HG03196 (cell line): ENCODE data around the gene CCDC3.

ENCODE experiments used
- ATAC-seq: cut with Tn5 transposase; IDR thresholded peaks from one replicate; pipeline ENCODE4 v1.9.1; 2021; ENCODE audit not compliant: unreplicated experiment

Gene CCDC3

GRCh38 chr10:13001887-13002212 lies 337 bp upstream of the CCDC3 start:
- ATAC-seq: no peak

- no peak for ATAC-seq
These were observed 1.1 kb downstream of the CCDC3 start for GRCh38 chr10:13000431-13000830.

DNA sequence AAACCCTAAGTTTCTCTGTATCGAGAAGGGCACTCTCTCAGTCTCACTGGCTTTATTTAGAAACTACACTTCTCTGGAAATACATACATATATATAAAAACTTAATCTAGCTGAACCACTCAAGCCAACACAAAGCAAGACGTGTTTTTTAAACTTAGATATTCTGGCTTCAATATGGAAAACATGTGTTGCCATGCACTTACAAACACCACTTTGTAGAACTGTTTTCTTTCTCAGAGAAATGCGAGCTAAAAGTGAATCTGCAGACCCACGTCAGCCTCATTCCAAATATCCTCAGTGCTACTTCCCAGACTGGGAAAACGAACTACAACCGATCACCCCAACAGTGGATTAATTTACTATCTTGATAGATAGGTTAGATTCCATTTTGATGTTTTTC lies 1.7 kb downstream of the CCDC3 start:
- no peak for ATAC-seq

DNA sequence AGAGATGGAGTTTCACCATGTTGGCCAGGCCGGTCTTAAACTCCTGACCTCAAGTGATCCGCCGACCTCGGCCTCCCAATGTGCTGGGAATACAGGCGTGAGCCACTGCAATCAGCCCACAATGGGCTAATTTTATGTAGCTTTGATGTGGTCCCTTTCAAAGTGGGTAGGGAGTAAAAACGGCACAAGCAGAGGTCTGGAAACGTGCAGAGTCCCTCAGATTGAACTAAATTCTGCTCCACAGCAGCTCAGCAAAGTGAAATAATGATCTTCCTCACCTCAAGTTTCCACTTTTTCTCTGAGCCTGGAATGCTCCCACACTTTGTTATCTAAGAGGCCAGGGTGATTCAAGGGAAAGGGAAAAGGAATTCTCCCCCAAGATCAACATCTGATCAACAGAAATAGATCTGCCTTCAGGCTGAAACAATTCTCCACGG lies 6.1 kb downstream of the CCDC3 start:
- ATAC-seq: no peak

DNA sequence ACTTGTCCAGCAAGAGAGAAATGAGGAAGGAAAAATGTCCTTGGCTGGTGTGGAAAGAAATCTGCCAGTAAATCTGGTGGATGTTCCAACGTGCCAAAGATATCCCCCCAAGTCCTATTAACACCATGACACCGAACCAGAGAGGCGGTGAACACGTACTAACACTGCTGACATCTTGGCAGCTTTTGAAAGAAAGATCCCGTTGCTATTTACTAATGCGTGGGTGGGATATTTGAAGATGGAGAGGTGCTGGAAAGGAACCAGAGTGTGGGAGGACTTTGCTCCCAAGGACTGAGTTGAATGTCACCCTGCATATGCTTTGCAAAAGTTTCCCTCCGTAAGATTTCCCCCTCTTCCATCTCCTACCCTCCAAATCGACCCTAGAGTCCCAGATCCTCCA lies 7.9 kb downstream of the CCDC3 start:
- ATAC-seq: no peak

DNA sequence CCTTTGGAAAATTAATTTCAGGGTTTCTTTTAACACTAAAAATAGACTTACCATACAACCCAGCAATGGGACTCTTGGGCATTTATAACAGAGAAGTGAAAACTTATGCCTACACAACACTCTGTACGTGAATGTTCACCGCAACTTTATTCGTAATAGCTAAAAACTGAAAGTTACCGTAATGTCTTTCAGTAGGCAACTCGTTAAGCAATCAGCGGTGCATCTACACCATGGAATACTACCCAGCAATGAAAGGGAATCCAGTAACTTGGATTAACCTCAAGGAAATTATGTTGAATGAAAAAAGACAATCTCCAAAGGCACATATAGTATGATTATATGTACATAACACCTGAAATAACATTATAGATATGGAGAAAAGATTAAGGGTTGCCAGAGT lies 16.2 kb downstream of the CCDC3 start:
- ATAC-seq: no peak

- no peak for ATAC-seq
These were observed 17.3 kb downstream of the CCDC3 start for GRCh38 chr10:12984165-12984747.

GRCh38 chr10:12983568-12983967 lies 17.9 kb downstream of the CCDC3 start:
- ATAC-seq: peak; percentile 56

GRCh38 chr10:12981570-12981969 lies 19.9 kb downstream of the CCDC3 start:
- no peak for ATAC-seq

DNA sequence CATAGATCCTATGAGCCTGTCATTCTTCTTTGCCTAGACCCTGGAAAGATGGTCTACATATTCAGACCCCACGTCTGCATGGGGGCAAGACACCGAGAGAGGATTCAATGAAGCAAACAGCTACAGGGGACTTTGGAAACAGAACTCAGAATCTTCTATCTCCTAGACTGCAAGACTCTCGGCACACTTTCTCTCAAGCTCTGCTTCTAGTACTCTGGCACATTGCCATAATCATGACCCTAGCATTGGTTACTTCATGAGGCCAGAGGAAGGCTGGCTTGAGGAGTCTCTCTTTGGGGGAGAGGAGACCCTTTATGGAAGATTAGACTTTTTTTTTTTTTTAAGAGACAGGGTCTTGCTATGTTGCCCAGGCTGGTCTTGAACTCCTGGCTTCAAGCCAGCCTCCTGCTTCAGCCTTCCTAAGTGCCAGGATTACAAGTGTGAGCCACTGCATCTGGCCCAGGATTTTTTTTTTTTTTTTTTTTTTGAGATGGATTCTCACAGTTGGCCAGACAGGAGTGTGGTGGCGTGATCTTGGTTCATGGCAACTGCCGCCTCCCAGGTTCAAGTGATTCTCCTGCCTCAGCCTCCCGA lies 20.7 kb downstream of the CCDC3 start:
- ATAC-seq: no peak

- no peak for ATAC-seq
These were observed 21.3 kb downstream of the CCDC3 start for GRCh38 chr10:12980102-12980661.

DNA sequence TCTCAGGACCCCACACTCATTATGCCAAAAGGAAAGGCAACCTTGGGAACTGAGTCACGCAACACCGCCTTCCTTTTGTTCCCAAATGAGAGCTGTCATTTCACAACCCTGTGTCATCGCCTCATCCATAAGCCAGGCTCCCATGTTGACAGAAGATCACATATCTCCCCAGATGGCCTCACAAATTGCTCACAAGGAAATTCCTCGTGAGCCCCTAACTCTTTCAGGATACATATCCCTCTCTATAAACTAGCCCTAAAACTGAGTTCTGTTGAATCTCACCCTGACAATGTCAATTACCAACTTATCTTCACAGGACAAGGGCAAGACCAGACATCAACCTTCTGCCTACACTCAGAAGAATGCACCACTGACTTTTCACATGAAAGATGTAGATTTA lies 22.6 kb downstream of the CCDC3 start:
- no peak for ATAC-seq

DNA sequence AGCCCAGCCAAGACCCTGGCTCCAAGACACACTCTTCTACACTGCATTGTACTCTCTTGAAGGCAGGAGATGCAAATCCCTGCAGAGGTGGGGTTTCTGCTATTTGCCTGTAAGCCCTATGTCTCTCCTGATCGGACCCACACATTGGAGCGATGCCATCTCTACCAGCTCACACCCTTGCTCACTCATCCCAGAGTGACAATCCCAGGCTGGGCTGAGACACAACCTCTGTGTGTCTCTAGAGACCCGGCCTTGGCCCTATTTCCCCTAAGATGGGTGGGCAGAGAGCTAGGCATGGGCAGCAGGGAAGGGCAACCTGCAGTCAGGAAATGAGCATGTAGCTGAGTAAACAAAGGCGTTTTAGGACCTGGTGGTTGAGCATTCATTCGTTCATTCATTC lies 25.6 kb downstream of the CCDC3 start:
- no peak for ATAC-seq

DNA sequence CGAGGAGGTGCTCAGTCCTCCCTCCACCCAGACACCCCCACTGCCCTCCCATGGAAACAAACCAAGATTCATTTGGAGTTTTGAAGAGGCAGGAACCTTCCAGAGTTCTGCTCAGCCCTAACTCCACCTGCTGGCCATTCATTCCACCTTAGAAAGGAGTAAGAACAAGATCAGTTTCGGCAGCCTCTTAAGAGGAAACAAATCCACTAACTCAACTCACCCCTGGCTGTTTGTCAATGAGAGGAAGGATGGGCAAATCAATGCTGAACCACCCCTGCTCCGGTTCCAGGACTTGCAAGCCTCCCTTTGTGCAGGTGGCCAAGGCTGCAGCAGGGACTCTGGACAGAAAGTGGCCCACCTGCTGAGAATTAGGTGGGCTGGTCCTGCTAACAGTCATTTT lies 26.2 kb downstream of the CCDC3 start:
- ATAC-seq: no peak

- ATAC-seq: no peak
These were observed 26.9 kb downstream of the CCDC3 start for GRCh38 chr10:12974491-12975199.

DNA sequence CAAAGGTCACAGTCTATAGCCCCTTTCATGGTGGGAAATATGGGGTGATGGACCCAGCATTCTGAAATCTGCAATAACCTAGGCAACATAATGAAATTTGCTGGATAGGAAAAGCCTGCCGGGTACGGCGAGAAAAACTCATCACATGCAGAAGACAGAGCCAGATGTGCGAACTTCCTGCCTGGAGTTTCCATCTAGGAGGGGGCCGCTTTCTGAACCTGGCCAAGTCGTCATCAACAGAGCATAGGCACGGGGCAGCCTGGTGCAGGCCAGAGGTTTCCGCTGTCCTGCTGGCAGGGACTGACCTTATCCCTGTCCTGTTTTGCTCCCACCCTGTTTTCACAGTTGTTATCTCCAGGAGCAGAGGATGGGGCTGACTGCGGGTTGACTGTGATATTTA lies 27.4 kb downstream of the CCDC3 start:
- ATAC-seq: no peak

GRCh38 chr10:12973149-12973718 lies 28.3 kb downstream of the CCDC3 start:
- ATAC-seq: no peak

DNA sequence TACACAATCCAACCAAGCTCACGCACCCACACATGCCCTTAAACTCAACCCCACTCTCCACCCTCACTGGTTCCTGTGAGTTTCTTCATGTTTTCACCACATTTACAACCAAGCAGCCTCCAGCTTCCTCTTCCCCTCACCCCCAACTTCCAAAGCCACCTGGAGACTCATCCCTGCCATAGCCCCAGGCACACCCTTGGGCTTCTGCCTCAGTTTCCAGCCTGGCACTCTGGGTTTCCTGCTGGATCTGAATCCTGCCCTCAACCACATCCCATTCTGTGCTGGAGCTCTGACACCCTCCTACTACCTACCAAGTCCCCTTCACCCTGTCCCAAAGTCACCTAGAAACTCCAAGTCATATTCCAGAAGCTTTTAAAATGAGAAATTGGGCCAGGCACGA lies 29.4 kb downstream of the CCDC3 start:
- ATAC-seq: no peak

DNA sequence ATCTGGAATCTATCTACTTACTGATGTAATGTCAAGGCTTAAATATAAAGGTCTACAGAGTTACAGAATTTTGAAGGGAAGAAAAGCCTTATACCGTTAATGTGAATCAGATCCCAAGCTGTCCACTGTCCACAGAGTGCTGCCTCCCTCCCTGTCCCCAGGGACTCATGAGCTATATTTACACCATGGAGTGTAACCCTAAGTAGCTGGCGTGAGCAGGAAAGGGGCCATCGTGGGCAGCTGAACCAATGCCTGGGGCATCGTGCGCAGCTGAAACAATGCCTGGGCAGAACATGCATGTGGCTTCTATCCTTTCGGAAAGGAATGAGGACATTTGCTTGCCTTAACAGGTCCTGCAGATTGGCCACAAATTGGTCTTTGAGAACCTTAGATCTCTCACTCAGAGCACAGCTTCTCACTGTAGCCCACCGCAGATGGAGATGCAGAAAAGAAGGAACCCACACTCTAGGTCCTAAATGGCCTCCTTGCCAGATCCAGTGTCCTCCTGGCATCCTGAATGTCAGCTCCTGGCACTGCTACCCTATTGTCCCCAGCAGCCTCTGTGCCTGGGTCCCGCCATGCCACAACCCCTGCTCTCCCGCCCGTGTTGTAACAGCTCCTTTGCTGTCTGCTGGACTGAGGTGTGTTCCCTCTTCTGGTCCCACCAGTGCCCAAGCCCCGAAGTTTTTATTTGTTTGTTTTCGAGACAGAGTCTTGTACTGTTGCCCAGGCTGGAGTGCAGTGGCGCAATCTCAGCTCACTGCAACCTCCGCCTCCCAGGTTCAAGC lies 30.3 kb downstream of the CCDC3 start:
- ATAC-seq: no peak

DNA sequence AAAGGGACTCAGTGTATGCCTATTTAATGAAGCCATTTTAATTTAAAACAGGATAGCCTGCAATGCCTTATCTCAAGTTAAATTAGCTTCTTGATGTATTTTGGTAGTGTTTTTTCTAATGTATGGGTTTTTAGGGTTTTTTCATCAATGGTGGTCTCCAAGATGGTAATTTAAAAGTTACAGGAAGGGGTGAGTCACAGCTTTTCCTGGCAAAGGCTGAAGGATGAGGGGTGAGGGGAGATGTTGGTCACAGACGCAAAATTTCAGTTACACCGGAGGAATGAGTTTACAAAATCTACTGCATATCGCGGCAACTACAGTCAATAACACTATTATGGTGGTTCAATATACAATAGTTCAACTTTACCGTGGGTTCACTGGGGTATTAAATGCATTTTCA lies 31.6 kb downstream of the CCDC3 start:
- ATAC-seq: no peak

GRCh38 chr10:12966067-12966466 lies 35.4 kb downstream of the CCDC3 start:
- ATAC-seq: no peak
